H9 (cell line): ENCODE data around the gene PCDHB12. TPM values are rescaled to one million over a fixed set of nuclear protein-coding genes. Genes with fewer than 3 reads are reported as not detected.
"Not testable (repeated sequence)": the region's sequence is repeated elsewhere in the genome, so short reads cannot be mapped to it uniquely, and the experiment has no call there.

Experiments used
- DNase-seq: peaks from one replicate; pipeline ENCODE4 v3.0.0-alpha.2; 2017
- H2AFZ ChIP-seq: one replicate; pipeline ENCODE4 v1.6.1; 2013; ENCODE audit warnings: mild to moderate bottlenecking, low read length, control low read depth, moderate library complexity
- H2AK5ac ChIP-seq: 2 replicates; pipeline ENCODE4 v1.6.1; 2013; ENCODE audit warnings: low read length, control low read depth, mixed read lengths; ENCODE audit not compliant: insufficient read length
- H2BK120ac ChIP-seq: one replicate; pipeline ENCODE4 v1.6.1; 2013; ENCODE audit warnings: low read depth, mild to moderate bottlenecking, low read length, control low read depth, inconsistent platforms; ENCODE audit not compliant: poor library complexity, severe bottlenecking
- H2BK12ac ChIP-seq: 2 replicates; pipeline ENCODE4 v1.6.1; 2013; ENCODE audit warnings: low read length, control low read depth, mixed read lengths, low read depth; ENCODE audit not compliant: insufficient read length
- H2BK15ac ChIP-seq: 2 replicates; pipeline ENCODE4 v1.6.1; 2013; ENCODE audit warnings: low read depth, low read length, control low read depth
- H2BK20ac ChIP-seq: one replicate; pipeline ENCODE4 v1.6.1; 2013; ENCODE audit warnings: low read depth, mild to moderate bottlenecking, low read length, control low read depth, inconsistent platforms; ENCODE audit not compliant: poor library complexity, severe bottlenecking
- H2BK5ac ChIP-seq: 2 replicates; pipeline ENCODE4 v1.6.1; 2013; ENCODE audit warnings: low read length, control low read depth, mixed read lengths; ENCODE audit not compliant: insufficient read length
- H3K14ac ChIP-seq: 2 replicates; pipeline ENCODE4 v1.6.1; 2013; ENCODE audit warnings: low read length, control low read depth; ENCODE audit not compliant: insufficient read depth
- H3K18ac ChIP-seq: 2 replicates; pipeline ENCODE4 v1.6.1; 2013; ENCODE audit warnings: low read depth, mild to moderate bottlenecking, mixed read lengths, low read length, control low read depth; ENCODE audit not compliant: insufficient read length
- H3K23ac ChIP-seq: 2 replicates; pipeline ENCODE4 v1.6.1; 2013; ENCODE audit warnings: low read length, control low read depth, mixed read lengths, low read depth; ENCODE audit not compliant: insufficient read length
- H3K23me2 ChIP-seq: 2 replicates; pipeline ENCODE4 v1.6.1; 2013; ENCODE audit warnings: low read depth, mild to moderate bottlenecking, mixed read lengths, low read length, control low read depth; ENCODE audit not compliant: insufficient read length, poor library complexity, severe bottlenecking
- H3K27ac ChIP-seq: 2 replicates; pipeline ENCODE4 v1.5.1; 2013; ENCODE audit warnings: low read length, control low read depth, mixed read lengths, low read depth; ENCODE audit not compliant: insufficient read length
- H3K27me3 ChIP-seq: 2 replicates; pipeline ENCODE4 v1.6.1; 2013; ENCODE audit warnings: low read length, control low read depth, inconsistent platforms; ENCODE audit not compliant: insufficient read depth
- H3K4ac ChIP-seq: 2 replicates; pipeline ENCODE4 v1.6.1; 2013; ENCODE audit warnings: low read depth, mild to moderate bottlenecking, control low read depth, inconsistent platforms, low read length, moderate library complexity
- H3K4me1 ChIP-seq: 2 replicates; pipeline ENCODE4 v1.6.1; 2013; ENCODE audit warnings: low read length, control low read depth, inconsistent platforms; ENCODE audit not compliant: insufficient read depth
- H3K4me2 ChIP-seq: 2 replicates; pipeline ENCODE4 v1.6.1; 2013; ENCODE audit warnings: low read length, control low read depth, mixed read lengths; ENCODE audit not compliant: insufficient read length, insufficient read depth
- H3K56ac ChIP-seq: 2 replicates; pipeline ENCODE4 v1.6.1; 2013; ENCODE audit warnings: low read depth, mild to moderate bottlenecking, mixed read lengths, low read length, control low read depth; ENCODE audit not compliant: insufficient read length
- H3K79me1 ChIP-seq: 2 replicates; pipeline ENCODE4 v1.6.1; 2013; ENCODE audit warnings: low read depth, mild to moderate bottlenecking, moderate library complexity, low read length, control low read depth, inconsistent platforms; ENCODE audit not compliant: insufficient read depth, poor library complexity, severe bottlenecking
- H3K79me2 ChIP-seq: 2 replicates; pipeline ENCODE4 v1.6.1; 2013; ENCODE audit warnings: low read length, control low read depth, inconsistent platforms; ENCODE audit not compliant: insufficient read depth
- H3K9ac ChIP-seq: 2 replicates; pipeline ENCODE4 v1.6.1; 2013; ENCODE audit warnings: low read length, control low read depth, mixed read lengths; ENCODE audit not compliant: insufficient read length; ENCODE audit errors: extremely low read depth
- H3K9me3 ChIP-seq: one replicate; pipeline ENCODE4 v1.6.1; 2013; ENCODE audit warnings: low read depth, low read length, inconsistent platforms; ENCODE audit not compliant: control insufficient read depth
- H3T11ph ChIP-seq: one replicate; pipeline ENCODE4 v1.6.1; 2013; ENCODE audit warnings: mild to moderate bottlenecking, low read length, control low read depth, inconsistent platforms
- H4K20me1 ChIP-seq: one replicate; pipeline ENCODE4 v1.6.1; 2013; ENCODE audit not compliant: control insufficient read depth, insufficient read length, insufficient read depth
- H4K5ac ChIP-seq: 2 replicates; pipeline ENCODE4 v1.6.1; 2013; ENCODE audit warnings: low read depth, mild to moderate bottlenecking, mixed read lengths, low read length, control low read depth; ENCODE audit not compliant: insufficient read length
- H4K8ac ChIP-seq: replicated peaks from 2 replicates; pipeline ENCODE4 v1.6.1; 2013; ENCODE audit warnings: low read length, control low read depth, mixed read lengths, low read depth; ENCODE audit not compliant: insufficient read length
- H4K91ac ChIP-seq: 2 replicates; pipeline ENCODE4 v1.6.1; 2013; ENCODE audit warnings: low read depth, mild to moderate bottlenecking, moderate library complexity, mixed read lengths, low read length, control low read depth; ENCODE audit not compliant: insufficient read length
- H3K27ac Mint-ChIP-seq, 3 experiments: 2 replicates in 2 of 3; 3 replicates in 1 of 3; pipeline ENCODE4 v1.8.0; 2020 to 2021; ENCODE audit warnings: mixed read lengths in 3 of 3, mild to moderate bottlenecking in 1 of 3, moderate library complexity in 1 of 3
- H3K27me3 Mint-ChIP-seq: 2 replicates; pipeline ENCODE4 v1.8.0; 2021; ENCODE audit warnings: low read depth, mild to moderate bottlenecking, moderate library complexity, mixed read lengths
- H3K36me3 Mint-ChIP-seq, 3 experiments: 2 replicates in 2 of 3; 3 replicates in 1 of 3; pipeline ENCODE4 v1.8.0; 2020 to 2021; ENCODE audit warnings: low read depth in 3 of 3, mixed read lengths in 3 of 3; ENCODE audit not compliant: insufficient read depth in 1 of 3
- H3K4me1 Mint-ChIP-seq, 2 experiments: 2 replicates each; pipeline ENCODE4 v1.8.0; 2020; ENCODE audit warnings: mixed read lengths in 2 of 2
- H3K4me3 Mint-ChIP-seq, 2 experiments: 2 replicates in 1 of 2; 3 replicates in 1 of 2; pipeline ENCODE4 v1.8.0; 2020 to 2021; ENCODE audit warnings: mild to moderate bottlenecking in 2 of 2, mixed read lengths in 2 of 2, moderate library complexity in 1 of 2
- H3K9me3 Mint-ChIP-seq, 2 experiments: 2 replicates in 1 of 2; 3 replicates in 1 of 2; pipeline ENCODE4 v1.8.0; 2020; ENCODE audit warnings: mild to moderate bottlenecking in 2 of 2, mixed read lengths in 2 of 2, moderate library complexity in 1 of 2
- WGBS: extraction: QIAGEN DNeasy Blood & Tissue Kit; methylation state at CpG from one replicate; pipeline ENCODE4 v1.1.7; 2013; ENCODE audit warnings: missing lambda C conversion rate, low lambda C conversion rate, mixed read lengths; ENCODE audit not compliant: insufficient read length; ENCODE audit errors: extremely low coverage; 5-methylcytosine and 5-hydroxymethylcytosine counted together
- total RNA-seq: library from RNA; stranded (reverse); gene quantifications from 2 replicates; pipeline ENCODE4 v1.2.1, GENCODE V29; 2021

PCDHB12 gene
- total RNA-seq, 1 experiment from 2014 or later, result 3.1 TPM

- not testable (repeated sequence) for DNase-seq, H3K79me1 ChIP-seq, H3K27me3 ChIP-seq, H3K23me2 ChIP-seq, H3K4ac ChIP-seq, H3K4me1 ChIP-seq, H3K27me3 Mint-ChIP-seq, H4K5ac ChIP-seq, H2BK120ac ChIP-seq, H4K8ac ChIP-seq, H3K4me3 Mint-ChIP-seq, H4K91ac ChIP-seq, H2BK5ac ChIP-seq, H3K23ac ChIP-seq, H3K27ac ChIP-seq, H2BK12ac ChIP-seq, H2BK15ac ChIP-seq, H3K56ac ChIP-seq, H3K18ac ChIP-seq, H2BK20ac ChIP-seq, H3K27ac Mint-ChIP-seq, H3K14ac ChIP-seq, H3K4me1 Mint-ChIP-seq, H2AFZ ChIP-seq, H2AK5ac ChIP-seq, H3K4me2 ChIP-seq, H3K9me3 ChIP-seq, H4K20me1 ChIP-seq, H3K79me2 ChIP-seq, H3T11ph ChIP-seq, H3K9ac ChIP-seq
- WGBS, result no CpG with 5 or more reads among the region's 32 CpGs
- Mint-ChIP-seq H3K9me3 (peaks cover 20 to 26% of the 10 kb centered on the region in 2 experiments), H3K36me3 (peaks cover 9 to 24% (median 13%) of the 10 kb centered on the region in 3 experiments)
These were observed 28.6 kb upstream of the PCDHB12 start for GRCh38 chr5:141179876-141180275.
